HG02678 (cell line): Measurements from ENCODE around the gene ADAT3.

Experiments
- ATAC-seq: cut with Tn5 transposase; IDR thresholded peaks from one replicate; pipeline ENCODE4 v1.9.1; 2021; ENCODE audit warnings: mild to moderate bottlenecking, moderate library complexity; ENCODE audit not compliant: unreplicated experiment

Gene ADAT3

DNA sequence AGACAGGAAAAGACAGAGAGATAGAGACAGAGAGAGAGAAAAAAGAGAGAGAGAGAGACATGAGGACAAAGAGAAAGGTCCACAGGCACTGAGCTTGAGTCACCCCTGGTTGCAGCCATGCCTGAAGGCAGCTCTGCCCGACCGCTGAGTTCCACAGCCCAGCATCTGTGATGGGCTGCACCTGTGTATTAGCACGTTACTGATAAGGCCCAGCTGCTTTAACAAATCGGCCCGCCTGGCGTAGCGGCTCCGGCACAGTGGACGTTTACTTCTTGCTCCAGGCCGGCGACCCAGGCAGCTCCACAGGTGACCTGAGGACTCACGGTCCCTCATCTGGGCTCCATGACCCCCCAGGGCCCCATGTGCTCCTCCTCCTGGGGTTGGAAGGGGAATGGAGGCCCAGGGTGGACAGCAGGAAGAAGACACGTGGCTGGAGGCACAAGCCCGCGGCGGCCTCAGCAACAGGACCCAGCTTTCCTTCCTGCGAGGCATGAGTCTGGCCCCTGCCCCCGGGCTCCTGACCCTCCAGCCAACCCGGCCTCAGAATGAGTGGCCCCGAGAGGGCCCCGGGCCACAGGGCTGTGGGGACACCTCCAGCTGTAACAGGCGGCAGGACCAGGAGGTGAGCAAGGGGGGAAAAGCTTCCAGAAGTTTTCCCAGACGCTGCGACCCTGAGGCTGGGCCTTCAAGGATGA is 31.9 kb downstream of the ADAT3 start:
- ATAC-seq = no peak

GRCh38 chr19:1938071-1938470 is 32.9 kb downstream of the ADAT3 start:
- no peak for ATAC-seq

GRCh38 chr19:1941146-1942077 is 36.2 kb downstream of the ADAT3 start, which contains the start of gene CSNK1G2:
CSNK1G2 (plus strand) TSS chr19:1941172; CDS start chr19:1969773, 28,601 bp downstream.
- peak; percentile 56 for ATAC-seq

- ATAC-seq = no peak
These were observed 37.1 kb downstream of the ADAT3 start for GRCh38 chr19:1942078-1942933.

GRCh38 chr19:1942934-1943555 is 37.8 kb downstream of the ADAT3 start:
- no peak for ATAC-seq

DNA sequence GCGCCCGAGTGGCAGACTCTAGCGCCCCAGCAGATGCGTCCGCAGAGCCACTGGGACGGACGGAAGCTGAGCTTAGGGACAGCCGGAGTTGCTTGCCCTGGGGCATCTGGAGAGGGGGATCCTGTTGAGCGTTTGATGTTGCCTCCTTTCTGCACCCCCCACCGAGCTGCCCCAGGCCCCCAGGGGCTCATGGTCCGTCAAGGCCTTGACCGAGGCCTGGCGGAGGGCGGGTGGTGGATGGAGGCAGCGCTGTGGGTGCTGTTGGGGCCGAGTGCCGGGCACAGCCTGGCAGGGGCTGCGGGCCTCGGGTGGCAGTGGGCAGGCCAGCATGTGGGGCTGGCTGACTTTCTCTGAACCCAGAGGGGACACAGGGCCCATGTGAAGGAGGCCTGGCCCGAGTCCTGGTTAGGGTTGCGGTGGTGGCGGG is 38.5 kb downstream of the ADAT3 start:
- no peak for ATAC-seq

DNA sequence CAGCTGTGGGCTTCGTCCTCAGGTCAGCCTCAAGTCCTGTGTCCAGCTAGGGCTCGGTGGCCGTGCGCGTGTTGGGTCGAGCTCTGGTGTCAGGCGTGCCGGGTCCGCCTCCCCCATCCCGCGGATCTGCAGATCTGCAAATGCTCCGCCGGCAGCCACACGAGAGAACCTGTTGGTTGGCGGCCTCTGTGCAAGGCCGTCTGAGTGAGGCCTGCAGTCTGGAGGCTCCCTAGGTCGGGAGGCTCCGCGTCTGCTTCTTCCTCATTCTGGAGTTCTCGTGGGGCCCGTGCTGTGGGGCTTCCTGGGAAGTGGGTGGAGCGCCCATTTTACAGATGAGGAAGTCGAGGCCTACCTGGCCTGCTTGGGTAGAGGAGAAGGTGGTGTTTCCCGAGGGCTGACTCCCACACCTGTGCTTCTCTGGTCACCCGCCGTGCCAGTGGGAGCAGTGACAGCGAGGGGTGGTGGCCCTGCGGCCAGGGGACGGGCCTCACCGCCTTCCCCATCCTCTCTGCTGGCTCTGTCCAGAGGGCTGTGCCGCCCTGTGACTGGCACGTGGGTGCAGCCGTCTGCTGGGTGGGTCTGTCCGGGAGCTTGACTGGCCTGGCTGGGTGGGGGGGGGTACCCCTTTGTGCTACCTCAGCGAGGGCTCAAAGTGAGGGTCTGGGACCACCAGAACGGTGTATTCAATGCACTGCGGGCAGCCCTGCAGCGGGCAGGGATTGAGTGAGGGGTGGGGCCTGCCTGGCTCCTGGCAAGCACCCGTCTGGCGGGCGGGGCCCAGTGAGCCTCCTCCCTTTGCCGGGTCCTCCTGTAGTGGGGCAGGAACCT is 39.1 kb downstream of the ADAT3 start:
- no peak for ATAC-seq

GRCh38 chr19:1944916-1945561 is 39.8 kb downstream of the ADAT3 start:
- no peak for ATAC-seq

GRCh38 chr19:1945899-1946298 is 40.7 kb downstream of the ADAT3 start:
- ATAC-seq = no peak

GRCh38 chr19:1947651-1948209 is 42.5 kb downstream of the ADAT3 start:
- no peak for ATAC-seq

DNA sequence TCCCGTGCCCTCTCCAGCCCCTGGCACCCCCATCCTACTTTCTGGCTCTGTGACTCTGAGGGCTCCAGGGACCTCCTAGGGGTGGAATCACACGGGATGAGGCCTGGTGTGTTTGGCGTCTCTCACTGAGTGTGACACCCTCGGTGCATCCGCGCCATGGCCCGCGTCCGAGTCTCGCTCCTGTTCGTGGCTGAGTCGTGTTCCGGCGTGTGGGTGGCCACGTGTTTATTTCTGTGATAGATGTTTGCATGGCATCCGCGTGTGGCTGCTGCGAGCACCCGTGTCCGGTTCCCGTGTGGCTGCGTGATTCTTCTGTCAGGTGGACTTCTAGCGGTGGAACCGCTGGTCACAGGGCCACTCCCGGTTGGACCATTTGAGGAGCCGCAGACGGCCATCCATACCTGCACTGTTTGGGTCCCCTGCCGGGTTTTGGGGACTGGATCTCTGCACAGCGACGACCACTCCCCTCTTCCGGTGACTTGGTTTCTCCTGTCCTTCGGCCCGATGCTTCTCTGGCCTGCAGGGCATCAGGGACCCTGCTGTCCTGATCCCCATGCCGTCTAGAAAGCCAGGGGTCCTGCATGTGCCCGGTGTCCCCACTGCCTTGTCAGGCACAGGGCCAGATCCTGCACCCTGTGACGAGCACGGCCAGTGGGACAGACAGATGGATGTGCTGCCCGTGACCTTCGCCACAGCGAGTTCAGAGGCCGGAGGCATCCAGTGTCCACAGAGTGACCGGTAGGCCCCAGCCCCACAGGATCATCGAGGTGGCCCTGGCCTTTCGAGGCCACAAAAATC is 44.3 kb downstream of the ADAT3 start:
- ATAC-seq = no peak

GRCh38 chr19:1950640-1951039 is 45.4 kb downstream of the ADAT3 start:
- ATAC-seq = no peak

- no peak for ATAC-seq
These were observed 47.4 kb downstream of the ADAT3 start for GRCh38 chr19:1952635-1953034.

DNA sequence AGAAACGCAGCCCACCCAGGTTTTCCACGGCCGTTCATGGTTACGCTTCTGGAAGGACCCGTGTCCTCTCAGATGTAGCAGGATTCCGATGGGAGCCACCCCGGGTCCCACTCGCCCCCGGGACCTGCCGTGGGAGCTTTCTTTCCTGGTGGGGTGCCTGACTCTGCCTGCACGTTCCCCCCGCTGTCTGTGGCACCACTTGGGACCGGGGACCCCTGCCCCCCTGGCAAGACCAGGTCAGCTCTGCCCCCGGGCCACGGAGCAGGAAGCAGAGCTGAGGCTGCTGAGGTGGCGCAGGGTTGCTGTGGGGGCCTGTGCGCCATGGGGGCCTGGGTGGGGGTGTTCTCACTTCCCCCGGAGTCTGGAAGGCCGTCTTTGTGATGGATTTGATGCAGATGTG is 47.8 kb downstream of the ADAT3 start:
- ATAC-seq = no peak

GRCh38 chr19:1953441-1954094 is 48.4 kb downstream of the ADAT3 start:
- ATAC-seq = no peak

DNA sequence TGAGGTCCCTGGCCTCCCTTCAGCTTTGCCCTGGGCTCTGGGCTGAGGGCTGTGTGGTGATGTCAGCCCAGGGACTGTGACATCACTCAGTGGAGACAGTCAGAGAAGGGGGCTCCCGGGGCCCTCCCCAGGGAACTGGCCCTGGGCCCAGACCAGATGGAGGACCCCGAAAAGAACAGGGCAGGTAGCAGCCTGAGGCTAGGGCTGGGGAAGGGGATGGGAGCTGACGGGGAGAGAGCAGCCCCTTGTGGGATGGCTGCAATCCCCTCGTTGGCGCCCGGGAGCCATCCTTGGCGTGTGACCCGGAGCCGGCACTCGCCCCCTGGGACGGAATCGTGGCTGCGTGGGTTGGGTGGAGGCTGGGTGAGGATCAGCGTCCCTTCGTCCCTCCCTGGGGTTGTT is 49.3 kb downstream of the ADAT3 start:
- ATAC-seq = no peak
